ENCODE results near the gene NOM1. TPM values are rescaled to one million over a fixed set of nuclear protein-coding genes. Genes with fewer than 3 reads are reported as not detected.
A peak's percentile ranks its signal among the peaks of the same experiment; 100 is the strongest.

NOM1 gene
- total RNA-seq, 1 experiment from 2014 or later: 31.7 TPM

DNA sequence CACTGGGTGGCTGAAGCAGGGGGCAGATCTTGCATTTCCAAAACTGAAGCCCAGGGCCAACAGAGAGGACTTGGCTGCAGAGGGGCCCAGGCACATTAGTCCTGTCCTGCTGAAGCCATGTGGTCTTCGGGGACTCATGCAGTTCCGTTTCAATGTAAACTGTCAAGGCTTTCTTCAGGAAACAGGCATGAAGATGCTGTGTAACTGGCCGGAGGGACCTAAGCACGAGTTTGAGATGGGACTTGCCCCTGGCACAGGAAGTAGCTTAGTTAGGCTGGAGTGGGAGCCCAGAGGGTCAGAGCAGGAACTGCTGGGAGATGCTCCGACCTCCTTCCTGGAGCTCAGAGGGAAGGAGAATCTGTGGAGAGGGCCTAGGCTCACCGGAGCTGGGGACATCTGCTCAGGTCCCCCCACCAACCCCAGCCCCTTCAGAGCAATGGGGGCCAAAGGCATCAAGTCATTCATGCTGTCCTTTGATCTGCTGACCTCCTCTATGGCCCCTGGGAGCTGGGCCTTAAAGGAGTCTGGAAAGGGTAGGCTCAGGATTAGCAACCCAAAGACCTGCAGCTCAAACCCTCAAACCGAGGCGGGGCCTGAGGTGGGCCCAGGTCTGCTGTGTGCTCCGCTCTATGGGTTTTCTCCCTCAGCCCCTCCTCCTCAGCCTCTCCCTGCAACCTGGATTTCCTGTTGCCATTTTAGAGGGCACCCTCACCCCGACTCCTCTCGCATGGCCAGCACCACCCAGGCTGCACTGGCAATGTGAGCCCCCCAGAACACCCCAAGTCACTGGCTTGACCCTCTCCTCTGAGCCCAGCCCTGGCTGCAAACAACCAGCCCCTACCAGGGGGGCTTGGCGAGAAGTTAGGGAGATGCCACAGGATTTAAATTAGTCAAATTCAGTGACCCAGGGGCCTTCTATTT lies 65.4 kb downstream of the NOM1 start:
- peaks cover 88% of the 10 kb centered on the region for H3K27me3 ChIP-seq (ENCODE audit: insufficient read depth, low read length)
- H3K9ac ChIP-seq (ENCODE audit: extremely low read depth, insufficient read length, low read length): no peak overlapping the region
- peaks cover 2 to 10% of the 10 kb centered on the region in 2 experiments; a peak in 3 of 5 replicates for H3K9me3 Mint-ChIP-seq
- no peaks in the 10 kb centered on the region for H4K20me1 ChIP-seq (ENCODE audit: control insufficient read depth, insufficient read depth, insufficient read length)
- H2BK15ac ChIP-seq (ENCODE audit: low read depth, low read length): no peak overlapping the region
- no peaks in the 10 kb centered on the region for H3K79me2 ChIP-seq (ENCODE audit: insufficient read depth, low read length)
- no peaks in the 10 kb centered on the region for H3K79me1 ChIP-seq (ENCODE audit: insufficient read depth, low read depth, low read length, poor library complexity, severe bottlenecking)
- peaks cover 5% of the 10 kb centered on the region for H3K23me2 ChIP-seq (ENCODE audit: insufficient read length, low read depth, low read length, poor library complexity, severe bottlenecking)
- no peak overlapping the region for H3K4me2 ChIP-seq (ENCODE audit: insufficient read depth, insufficient read length, low read length)
- H3K4ac ChIP-seq (ENCODE audit: low read depth, low read length): no peak overlapping the region
- H3K23ac ChIP-seq (ENCODE audit: insufficient read length, low read depth, low read length): no peak overlapping the region
- H2AFZ ChIP-seq (ENCODE audit: low read length): no peak overlapping the region
- DNase-seq: peak; percentile 50
- H3K4me1 ChIP-seq (ENCODE audit: insufficient read depth, low read length): peaks cover 7% of the 10 kb centered on the region; the same call in 1 of the 2 replicates
- H3K9me3 ChIP-seq (ENCODE audit: control insufficient read depth, low read depth, low read length): no peaks in the 10 kb centered on the region
- H3K56ac ChIP-seq (ENCODE audit: insufficient read length, low read depth, low read length): no peak overlapping the region
- H4K8ac ChIP-seq (replicated peaks; ENCODE audit: insufficient read length, low read depth, low read length): no peak overlapping the region
- no peak overlapping the region for H3K27ac ChIP-seq (ENCODE audit: insufficient read length, low read depth, low read length)
- peak overlapping the region in 1 of 2 experiments; percentile 59; a peak in 3 of 5 replicates for H3K4me3 Mint-ChIP-seq
- H3K4me1 Mint-ChIP-seq: peaks cover 35 to 46% of the 10 kb centered on the region in 2 experiments
- TF ChIP-seq, protein P1, sequence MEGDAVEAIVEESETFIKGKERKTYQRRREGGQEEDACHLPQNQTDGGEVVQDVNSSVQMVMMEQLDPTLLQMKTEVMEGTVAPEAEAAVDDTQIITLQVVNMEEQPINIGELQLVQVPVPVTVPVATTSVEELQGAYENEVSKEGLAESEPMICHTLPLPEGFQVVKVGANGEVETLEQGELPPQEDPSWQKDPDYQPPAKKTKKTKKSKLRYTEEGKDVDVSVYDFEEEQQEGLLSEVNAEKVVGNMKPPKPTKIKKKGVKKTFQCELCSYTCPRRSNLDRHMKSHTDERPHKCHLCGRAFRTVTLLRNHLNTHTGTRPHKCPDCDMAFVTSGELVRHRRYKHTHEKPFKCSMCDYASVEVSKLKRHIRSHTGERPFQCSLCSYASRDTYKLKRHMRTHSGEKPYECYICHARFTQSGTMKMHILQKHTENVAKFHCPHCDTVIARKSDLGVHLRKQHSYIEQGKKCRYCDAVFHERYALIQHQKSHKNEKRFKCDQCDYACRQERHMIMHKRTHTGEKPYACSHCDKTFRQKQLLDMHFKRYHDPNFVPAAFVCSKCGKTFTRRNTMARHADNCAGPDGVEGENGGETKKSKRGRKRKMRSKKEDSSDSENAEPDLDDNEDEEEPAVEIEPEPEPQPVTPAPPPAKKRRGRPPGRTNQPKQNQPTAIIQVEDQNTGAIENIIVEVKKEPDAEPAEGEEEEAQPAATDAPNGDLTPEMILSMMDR (conservative IDR thresholded peaks at IDR 0.05): no peak
- no peak overlapping the region for H3T11ph ChIP-seq (ENCODE audit: low read length)
- no peak overlapping the region for H2BK12ac ChIP-seq (ENCODE audit: insufficient read length, low read depth, low read length)
- H4K91ac ChIP-seq (ENCODE audit: insufficient read length, low read depth, low read length): no peak overlapping the region
- no peak overlapping the region for H3K18ac ChIP-seq (ENCODE audit: insufficient read length, low read depth, low read length)
- no CpG with 5 or more reads among the region's 12 CpGs for WGBS (ENCODE audit: extremely low coverage, insufficient read length, low lambda C conversion rate)
- H3K36me3 Mint-ChIP-seq (ENCODE audit: insufficient read depth in 1 of 3, low read depth in 3 of 3): no peaks in the 10 kb centered on the region
- H2AK5ac ChIP-seq (ENCODE audit: insufficient read length, low read length): no peak overlapping the region
- peaks cover 94% of the 10 kb centered on the region for H3K27me3 Mint-ChIP-seq (ENCODE audit: low read depth)
- H2BK5ac ChIP-seq (ENCODE audit: insufficient read length, low read length): no peak overlapping the region
- H4K5ac ChIP-seq (ENCODE audit: insufficient read length, low read depth, low read length): no peak overlapping the region
- H2BK20ac ChIP-seq (ENCODE audit: low read depth, low read length, poor library complexity, severe bottlenecking): no peak overlapping the region
- no peak overlapping the region for H3K27ac Mint-ChIP-seq
- no peak overlapping the region; the same call in 1 of the 2 replicates for H3K14ac ChIP-seq (ENCODE audit: insufficient read depth, low read length)
- no peak overlapping the region for H2BK120ac ChIP-seq (ENCODE audit: low read depth, low read length, poor library complexity, severe bottlenecking)

Measured in H9 (cell line).